HG03469 (cell line): Measurements from ENCODE around the gene GAL3ST2.
"Not testable (repeated sequence)": the region's sequence is repeated elsewhere in the genome, so short reads cannot be mapped to it uniquely, and the experiment has no call there.

Experiments
- ATAC-seq: cut with Tn5 transposase; IDR thresholded peaks from one replicate; pipeline ENCODE4 v1.9.1; 2021; ENCODE audit warnings: mild to moderate bottlenecking, moderate library complexity, moderate number of reproducible peaks; ENCODE audit not compliant: unreplicated experiment

Gene GAL3ST2

DNA sequence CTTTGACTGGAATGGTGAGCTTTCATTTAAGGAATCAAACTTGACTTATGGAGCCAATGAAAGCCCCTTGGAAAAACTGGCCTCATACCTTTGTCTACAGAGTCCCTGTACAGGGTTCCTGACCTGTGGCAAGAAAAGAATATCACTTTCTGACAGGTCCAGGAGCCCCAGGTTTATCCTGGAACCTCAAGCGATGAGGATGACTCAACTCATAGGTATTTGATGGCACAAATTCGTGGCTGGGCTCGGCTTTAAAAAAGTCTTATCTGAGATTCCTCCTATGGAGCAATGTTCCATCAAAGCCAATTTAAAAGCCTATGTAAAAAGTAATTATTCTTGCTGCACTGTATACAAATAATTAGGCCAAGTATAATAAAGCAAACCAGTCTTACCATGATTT, 14.8 kb downstream of the GAL3ST2 start:
- not testable (repeated sequence) for ATAC-seq

DNA sequence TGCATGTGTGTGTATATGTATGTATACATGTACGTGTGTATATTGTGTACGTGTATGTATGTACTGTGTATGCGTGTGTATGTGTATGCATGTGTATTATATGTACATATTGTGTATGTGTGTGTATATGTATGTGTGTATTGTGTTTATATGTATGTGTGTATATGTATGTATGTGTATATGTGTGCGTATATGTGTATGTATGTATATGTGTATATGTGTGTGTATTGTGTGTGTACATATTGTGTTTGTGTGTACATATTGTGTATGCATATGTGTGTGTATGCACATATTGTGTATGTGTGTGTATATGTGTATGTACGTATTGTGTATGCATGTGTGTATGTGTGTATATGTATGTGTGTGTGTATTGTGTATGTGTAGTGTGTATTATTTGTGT, 16.8 kb downstream of the GAL3ST2 start:
- ATAC-seq = no peak

DNA sequence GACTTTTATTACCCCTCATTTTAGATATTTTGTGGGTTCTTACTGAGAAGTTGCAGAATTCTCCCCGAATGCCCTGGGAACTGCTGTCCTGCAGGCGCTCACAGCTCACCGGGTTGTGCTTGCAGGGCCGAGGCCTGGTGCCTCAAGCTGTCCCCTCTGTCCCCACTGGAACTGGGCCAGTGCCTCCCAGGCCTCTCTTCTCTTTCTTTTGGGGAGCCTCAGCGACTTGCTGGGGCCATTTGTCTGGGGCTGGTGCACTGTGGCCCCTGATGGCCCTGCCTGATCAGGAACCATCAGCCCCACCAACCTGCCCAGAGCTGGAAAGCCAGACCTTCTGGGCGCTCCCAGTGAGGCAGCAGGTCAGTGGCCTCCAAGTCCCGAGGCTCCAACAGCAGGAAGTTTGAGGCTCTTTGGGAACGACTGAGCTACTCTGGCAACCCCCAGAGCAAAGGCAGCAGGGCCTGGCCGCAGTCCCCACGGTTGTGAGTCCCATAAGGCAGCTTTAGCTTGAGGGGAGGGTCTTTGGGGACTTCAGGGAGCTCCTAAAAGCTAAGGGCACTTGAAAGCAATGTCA, 17.7 kb downstream of the GAL3ST2 start:
- ATAC-seq = no peak

DNA sequence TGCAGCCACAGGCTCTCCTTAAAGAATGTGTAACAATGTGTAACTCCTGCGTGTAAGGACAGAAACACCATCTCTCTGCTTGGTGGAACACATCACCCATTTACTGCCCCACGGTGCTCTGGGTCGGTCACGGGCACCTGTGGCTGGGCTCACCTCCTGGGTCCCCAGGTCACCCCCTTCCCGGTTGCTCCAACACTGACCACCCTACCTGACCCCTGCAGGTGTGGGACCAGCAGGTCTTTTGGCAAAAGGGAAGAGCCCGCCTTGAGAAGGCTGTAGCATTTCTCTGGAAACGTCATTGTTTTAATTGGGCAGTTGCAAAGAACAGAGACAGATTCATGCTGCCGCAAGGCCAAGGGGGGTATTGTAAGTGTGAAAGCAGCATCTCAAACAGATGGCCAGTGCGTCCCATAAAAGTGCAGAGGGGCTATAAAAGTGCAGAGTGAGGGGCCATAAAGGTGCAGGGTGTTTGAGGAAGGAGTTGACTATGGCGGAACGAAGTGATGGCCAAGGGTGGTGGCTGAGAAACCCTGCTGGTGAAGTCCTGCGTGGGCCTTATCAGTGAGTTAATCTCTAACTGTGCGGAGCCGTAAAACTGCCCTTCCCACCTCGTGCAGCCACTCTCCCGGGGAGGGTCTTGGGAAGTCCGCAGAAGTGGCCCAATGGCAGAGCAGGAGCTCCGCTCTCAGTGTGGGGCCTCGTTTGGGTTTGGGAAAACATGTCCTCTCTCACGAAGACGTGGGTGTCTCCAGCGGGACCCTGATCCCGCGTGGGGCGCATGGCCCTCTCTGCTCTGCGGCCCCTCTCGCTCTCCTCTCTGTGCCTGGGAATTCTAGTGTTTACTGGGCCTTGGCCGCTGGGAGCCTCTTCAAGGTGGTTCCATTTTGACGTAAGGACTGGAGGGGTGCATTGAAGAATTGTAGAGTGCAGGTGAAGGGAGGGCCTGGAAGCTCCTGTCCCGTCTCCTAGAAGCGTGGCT, 18.7 kb downstream of the GAL3ST2 start:
- ATAC-seq = no peak

DNA sequence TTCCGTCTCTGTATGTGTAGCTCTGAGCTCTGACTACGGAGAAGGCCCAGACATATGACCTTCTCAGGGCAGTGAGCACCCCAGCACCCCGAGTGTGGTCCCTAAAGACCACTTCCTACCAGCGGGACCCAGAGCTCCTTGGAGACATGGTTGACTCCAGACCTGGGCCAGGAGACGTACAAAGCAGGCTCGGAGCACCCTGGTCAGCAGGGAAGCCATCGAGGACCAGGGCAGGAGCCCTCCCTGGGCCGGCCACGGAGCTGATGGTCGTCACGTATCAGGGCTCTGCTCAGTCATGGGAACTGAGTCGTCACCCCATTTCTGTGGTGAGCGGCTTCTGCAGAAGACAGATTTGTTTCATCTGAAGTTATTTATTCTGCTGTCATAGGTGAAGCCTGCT, 19.6 kb downstream of the GAL3ST2 start:
- ATAC-seq = no peak

DNA sequence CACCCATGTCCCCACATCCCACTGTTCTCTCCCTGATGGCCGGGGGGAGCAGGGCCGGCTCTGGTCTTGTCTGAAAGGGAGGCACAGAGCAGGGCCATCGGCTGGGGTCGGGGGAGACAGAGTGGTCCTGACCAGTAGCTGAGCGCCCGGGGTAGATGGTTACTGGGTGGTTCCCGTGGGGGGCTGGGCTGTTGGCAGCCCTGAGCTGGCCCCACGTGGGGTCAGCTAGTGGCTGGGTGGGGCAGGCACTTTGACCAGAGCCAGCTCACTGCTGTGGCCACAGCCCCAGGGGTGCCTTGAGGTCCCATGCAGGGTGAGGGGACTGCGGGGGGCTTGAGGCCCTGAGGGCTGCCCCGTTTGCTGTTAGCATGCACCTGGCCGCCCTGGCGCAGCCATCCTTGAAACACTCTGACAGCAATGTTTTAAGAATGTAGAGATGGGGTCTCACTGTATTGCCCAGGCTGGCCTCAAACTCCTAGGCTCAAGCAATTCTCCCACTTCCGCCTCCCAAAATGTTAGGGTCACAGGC, 20.1 kb downstream of the GAL3ST2 start:
- no peak for ATAC-seq

DNA sequence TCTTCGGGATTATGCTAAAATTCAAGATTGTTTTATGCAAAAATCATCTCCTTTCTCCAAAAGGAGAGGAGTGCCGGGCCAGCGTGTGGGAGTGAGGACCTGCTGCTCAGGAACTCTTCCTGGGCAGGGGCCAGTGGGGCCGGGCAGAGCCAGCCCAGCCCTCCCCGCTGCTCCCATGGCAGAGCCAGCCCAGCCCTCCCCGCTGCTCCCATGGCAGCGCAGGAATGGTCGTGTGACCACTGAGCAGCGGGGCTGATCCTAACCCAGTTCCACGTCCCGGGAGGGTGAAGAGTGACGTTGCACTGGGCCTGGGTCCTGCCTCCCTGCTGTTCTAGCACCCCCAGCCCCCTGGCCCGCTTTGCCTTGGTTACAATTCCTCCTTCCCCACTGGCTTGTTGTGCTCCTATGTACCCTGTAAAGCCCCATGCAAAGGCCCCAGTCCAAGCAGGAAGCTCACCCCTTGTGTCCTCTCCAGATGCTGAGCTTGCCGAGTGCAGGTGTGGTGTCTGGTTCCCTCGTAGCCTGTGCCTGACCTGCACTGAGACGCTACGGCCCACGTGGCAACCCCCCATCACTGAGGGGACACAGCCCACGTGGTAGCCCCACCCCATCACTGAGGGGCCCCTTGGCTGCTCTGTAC, 20.9 kb downstream of the GAL3ST2 start:
- no peak for ATAC-seq

DNA sequence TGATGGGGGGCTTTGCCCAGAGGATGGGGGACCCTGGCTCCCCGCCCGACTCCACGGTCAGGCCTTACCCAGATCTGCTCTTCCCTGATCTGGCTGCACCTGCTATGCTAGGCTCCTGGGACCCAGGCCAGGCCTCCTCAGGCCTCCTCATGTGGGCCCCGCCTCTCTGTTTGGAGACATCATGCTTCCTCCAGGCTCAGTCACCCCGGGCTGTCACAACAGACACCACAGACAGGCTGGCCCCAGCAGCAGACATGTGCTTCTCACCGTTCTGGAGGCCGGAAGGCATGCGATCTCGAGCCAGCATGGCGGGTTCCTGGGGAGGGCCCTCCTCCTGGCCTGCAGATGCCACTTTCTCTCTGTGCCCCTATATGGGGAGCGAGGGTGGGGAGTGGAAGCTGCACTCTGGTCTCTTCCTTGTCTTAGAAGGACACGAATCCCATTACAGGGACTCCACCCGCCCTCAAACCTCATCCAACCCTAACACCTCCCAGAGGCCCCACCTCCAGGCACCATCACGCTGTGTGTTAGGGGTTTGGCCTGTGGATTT, 21.5 kb downstream of the GAL3ST2 start:
- ATAC-seq = no peak

DNA sequence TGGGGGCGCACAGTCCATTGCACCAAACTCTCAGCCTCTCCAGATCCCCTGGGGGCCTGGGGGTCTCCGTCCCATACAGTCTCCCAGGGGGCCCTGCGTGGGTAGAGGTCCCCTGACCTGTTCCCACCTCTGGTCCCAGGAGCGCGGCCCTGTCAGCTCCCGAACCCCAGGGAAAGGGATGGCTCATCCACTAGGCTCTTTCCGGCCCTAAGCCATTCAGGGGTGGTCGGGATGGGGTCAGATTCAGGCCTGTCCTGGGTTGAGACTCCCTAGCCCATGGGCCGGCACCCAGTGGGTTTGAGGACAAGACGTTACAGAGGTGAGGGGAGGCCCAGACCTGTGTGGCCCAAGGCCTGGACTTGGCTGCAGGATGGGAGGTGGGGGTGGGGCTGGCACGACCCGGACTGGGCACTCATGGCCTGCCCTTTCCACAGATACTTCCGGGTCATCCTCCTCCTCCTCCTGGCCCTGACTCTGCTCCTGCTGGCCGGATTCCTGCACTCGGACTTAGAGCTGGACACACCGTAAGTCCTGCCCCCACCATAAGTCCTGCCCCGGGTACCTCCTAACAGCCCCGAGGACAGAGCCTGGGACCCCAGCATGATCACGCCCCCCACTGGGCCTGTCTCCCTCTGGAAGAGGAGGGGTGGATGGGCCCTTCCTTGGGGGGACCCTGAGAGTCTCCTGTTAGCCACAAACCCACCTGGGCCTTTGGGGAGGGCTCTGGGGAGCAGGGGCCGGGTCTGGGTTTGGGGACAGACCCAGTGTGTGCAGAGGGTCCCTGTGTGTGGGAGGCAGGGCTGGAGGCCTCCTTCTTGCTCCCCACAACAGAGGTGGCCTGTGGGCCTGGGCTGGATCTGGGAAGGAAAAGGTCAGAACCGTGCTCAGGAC, 22.3 kb downstream of the GAL3ST2 start:
- ATAC-seq = no peak

DNA sequence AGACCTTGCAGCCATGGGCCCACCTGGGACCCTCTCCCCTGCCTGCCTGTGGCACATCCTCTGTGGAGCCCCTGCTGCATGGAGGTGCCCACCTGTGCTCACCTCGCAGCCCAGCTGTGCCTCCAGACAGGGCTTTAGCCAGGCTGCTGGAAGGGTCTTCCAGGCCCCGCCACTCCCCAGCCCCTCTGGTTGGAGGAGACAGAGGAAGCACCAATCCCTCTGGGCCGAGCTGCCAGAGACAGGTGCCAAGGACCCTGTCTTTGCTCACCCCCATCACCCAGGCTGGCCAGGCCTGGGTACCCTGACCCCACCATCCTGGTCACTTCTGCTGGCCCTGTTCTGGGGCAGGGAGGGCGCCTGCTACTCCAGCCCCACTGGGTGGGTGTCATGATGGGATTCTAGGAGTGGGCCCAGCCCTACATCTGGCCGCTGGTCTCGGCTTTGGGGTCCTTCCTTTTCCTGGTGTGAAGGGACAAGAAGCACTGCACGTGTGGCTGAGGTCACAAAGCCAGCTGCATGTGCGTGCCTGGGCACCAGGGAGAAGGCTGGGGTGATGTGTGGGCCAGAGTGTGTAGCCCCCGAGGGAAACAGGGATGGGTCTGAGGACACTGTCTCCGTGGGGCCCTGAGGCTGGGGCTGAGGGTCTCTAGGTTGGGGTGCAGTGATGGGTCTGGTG, 23.0 kb downstream of the GAL3ST2 start:
- no peak for ATAC-seq

DNA sequence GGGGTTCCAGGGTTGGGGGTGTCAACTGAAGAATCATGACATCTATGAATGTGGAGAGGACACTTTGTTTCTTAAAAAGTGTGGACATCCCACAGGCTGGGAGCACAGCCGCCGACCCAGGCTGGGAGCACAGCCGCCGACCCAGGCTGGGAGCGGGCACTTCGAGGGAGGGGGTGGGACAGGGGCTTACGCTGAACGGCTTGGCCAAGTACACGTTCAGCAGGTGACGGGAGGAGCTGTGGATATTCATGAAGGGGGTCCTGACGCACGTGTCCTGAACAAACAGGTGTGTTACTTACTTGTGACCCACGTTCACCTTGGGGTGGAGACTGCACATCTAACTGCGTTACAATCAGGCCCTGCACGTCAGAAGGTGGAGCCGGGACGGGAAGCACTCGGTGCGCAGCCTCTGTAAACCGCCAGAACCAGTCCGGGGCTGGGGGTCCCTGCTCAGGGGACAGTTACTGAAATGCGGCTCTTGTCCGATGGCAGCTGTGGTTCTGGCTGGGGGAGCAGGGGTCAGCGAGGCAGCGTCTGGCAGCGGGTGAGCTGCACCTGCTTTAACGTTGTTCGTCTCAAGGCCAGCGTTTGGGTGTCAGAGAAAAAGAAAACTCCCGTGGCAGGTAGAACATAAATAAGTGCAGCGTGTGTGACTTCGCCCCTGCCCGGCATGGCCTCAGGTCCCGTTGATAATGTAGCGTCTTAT, 23.7 kb downstream of the GAL3ST2 start:
- ATAC-seq = not testable (repeated sequence)

DNA sequence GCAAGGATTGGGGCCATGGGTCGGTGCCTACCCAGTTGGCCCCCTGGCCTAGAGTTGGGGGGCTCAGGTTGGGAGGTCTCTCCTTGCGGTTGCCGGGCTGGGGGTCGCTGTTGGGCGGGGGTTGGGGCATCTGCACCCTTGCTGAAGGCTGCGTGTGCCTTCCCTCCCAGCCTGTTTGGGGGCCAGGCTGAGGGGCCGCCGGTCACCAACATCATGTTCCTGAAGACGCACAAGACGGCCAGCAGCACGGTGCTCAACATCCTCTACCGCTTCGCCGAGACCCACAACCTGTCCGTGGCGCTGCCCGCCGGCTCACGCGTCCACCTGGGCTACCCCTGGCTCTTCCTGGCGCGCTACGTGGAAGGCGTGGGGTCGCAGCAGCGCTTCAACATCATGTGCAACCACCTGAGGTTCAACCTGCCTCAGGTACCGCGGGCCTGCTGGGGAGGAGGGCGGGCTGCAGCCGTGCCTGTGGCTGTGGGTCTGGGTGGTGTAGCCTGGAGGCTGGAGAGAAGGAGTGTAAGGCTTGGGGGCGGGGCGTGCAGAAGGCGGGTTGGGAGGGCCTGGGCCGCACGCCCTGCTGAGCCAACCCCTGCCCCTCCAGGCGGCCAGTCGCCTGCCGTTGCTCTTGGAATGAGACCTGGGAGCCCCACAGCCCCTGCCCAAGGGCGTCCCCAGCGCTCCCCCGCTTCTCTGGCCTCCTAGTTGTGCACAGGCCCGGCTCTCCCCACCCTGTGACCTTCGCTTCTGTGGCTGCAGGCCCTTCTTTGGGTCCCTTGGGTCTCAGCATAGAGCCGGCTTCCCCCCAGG, 25.2 kb downstream of the GAL3ST2 start:
- ATAC-seq = no peak

DNA sequence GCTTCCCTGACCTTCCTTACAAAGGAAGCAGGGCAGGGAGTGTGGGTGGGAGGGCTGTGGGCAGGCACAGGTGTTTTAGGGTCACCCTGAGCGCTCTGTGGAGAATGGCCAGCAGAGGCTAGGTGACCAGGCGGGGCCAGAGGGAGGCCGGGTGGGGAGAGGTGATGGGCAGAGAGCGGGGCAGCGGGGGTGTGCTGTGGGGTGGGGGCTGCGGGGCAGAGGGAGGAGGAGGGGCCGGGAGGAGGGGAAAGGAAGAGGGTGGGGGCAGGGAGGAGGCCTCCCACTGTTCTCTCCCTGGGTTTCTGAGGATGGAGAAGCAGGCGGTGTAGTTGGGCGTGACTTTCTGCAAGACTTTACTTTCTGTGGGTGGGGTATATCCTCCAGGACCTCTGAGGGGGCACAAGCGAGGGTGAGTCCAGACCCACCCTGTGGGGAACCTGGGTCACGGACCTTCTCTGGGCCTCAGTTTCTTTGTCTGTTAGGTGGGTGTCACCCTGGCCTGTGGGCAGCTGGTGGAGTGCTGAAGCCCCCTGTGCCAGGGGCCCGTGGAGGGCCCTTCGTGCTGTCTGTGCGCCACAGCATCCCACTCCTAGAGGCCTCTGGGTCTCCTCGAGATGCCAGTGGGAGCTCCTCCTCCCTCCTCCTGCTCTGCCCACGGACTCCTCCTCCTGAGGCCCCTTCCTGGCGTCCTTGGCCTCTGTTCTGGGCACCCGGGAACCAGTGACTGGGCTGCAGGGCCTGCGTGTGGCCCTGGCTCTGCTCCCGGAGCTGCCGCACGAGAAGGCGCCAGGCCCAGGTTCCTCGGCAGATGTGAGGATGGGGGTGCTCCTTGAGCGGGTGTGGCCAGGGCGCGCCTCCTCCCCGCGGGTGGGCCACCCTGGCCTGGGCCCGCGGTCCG, 26.0 kb downstream of the GAL3ST2 start:
- no peak for ATAC-seq

DNA sequence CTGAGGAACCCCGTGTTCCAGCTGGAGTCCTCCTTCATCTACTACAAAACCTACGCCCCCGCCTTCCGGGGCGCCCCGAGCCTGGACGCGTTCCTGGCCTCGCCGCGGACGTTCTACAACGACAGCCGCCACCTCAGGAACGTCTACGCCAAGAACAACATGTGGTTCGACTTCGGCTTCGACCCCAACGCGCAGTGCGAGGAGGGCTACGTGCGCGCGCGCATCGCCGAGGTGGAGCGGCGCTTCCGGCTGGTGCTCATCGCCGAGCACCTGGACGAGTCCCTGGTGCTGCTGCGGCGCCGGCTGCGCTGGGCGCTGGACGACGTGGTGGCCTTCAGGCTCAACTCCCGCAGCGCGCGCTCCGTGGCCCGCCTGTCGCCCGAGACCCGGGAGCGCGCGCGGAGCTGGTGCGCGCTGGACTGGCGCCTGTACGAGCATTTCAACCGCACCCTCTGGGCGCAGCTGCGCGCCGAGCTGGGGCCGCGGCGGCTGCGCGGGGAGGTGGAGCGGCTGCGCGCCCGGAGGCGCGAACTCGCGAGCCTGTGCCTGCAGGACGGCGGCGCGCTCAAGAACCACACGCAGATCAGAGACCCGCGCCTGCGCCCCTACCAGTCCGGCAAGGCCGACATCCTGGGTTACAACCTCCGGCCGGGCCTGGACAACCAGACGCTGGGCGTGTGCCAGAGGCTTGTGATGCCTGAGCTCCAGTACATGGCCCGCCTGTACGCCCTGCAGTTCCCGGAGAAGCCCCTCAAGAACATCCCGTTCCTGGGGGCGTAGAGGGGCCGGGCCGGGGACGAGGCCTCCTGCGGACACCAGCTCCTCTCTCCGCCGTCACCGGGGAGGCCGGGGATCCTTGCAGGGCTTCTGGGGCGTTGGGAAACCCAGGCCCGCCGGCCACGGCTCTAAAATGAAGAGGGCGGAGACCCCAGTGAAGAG, 27.0 kb downstream of the GAL3ST2 start:
- no peak for ATAC-seq

DNA sequence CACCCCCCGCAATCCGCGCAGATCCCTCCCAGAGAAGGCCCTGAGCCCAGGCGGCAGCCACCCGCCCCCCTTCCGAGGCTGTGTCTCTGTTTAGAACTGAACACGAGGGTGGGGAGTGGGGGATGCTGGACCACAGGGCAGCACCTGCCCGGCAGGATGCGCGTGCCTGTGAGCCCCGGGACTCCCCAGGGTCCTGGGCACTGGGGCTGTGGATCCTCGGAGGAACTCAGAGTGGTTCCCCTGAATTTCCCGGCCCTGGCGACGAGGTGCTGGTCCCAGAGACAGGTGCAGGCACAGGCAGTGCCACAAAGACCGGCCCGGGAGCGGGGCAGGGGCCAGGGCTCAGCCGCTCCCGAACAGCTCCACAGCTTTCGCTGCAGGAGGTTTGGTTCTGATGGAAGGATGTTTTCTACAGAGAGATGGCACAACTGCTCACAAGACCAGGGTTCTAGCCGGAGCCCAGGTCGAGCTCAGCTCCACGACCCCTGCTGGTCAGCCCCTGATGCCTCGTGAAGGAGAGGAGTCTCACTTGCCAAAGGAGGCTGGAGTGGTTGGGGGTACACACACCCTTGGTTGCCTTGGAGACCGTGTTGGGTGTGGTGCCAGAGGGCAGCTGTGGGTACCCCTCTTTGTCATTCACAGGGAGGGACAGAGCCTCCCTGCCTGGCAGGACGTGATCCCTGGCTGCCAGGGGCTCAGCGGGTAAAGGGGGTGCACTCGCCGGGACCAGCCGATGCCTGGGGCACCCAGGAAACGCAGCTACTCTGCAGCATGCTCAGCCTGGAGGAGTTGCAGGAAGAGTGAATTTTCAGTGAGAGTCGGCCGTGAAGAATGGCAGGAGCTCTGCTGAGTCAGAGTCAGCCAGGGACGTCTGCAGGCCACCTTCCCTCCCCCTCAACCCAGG, 28.0 kb downstream of the GAL3ST2 start:
- ATAC-seq = no peak
